GM13977 (cell line): ENCODE data around the gene OXTR.

Experiments used
- DNase-seq: peaks from one replicate; pipeline ENCODE4 v3.0.0; 2012; ENCODE audit warnings: low spot score
- in situ Hi-C: fragments of 300-500 bp; cut with MboI; formaldehyde crosslinking; loops from one replicate; pipeline ENCODE4 v1.12.0; 2022; ENCODE audit warnings: low sequenced_read_pairs, low pct_unique_long_range_greater_than_20kb, mixed read lengths, inconsistent platforms; ENCODE audit not compliant: unreplicated experiment
- TF ChIP-seq, protein P1 (sequence below): IDR thresholded peaks from 2 replicates; pipeline ENCODE4 v1.5.1; 2012; ENCODE audit warnings: mild to moderate bottlenecking, control low read depth; ENCODE audit not compliant: insufficient read depth; ENCODE audit errors: extremely low read depth, missing control alignments

Gene OXTR

GRCh38 chr3:8769088-8769822 is at the start of gene OXTR:
OXTR (minus strand) TSS chr3:8769613; CDS start chr3:8768187, 1,426 bp downstream.
- peak; percentile 92 for DNase-seq
- in situ Hi-C loops = no loop called here
- TF ChIP-seq, protein P1, sequence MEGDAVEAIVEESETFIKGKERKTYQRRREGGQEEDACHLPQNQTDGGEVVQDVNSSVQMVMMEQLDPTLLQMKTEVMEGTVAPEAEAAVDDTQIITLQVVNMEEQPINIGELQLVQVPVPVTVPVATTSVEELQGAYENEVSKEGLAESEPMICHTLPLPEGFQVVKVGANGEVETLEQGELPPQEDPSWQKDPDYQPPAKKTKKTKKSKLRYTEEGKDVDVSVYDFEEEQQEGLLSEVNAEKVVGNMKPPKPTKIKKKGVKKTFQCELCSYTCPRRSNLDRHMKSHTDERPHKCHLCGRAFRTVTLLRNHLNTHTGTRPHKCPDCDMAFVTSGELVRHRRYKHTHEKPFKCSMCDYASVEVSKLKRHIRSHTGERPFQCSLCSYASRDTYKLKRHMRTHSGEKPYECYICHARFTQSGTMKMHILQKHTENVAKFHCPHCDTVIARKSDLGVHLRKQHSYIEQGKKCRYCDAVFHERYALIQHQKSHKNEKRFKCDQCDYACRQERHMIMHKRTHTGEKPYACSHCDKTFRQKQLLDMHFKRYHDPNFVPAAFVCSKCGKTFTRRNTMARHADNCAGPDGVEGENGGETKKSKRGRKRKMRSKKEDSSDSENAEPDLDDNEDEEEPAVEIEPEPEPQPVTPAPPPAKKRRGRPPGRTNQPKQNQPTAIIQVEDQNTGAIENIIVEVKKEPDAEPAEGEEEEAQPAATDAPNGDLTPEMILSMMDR = peak; percentile 100

DNA sequence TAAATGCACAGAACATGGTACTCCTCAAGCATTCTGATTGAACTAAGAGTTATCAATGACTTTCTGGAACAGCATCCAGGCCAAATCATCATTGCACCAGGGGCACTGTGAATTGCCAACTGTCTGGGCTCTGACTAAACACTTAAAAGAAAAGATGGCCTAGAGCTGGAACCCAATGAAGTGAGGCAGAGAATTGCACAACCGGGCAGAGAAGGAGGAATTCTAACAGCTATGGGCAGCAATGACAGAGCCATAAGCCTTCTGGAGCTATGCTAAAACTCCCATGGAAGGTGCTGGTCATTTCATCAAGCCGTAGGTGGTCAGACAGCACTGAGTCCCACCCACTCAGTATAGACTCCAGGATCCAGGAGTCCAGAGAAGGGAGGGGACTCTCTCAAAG is 48.1 kb upstream of the OXTR start:
- no peak for DNase-seq
- in situ Hi-C loops = no loop called here
- TF ChIP-seq, protein P1 = no peak

- TF ChIP-seq, protein P1 = no peak
- in situ Hi-C loops = no loop called here
- no peak for DNase-seq
Observed at GRCh38 chr3:8816106-8816505, 46.7 kb upstream of the OXTR start.

DNA sequence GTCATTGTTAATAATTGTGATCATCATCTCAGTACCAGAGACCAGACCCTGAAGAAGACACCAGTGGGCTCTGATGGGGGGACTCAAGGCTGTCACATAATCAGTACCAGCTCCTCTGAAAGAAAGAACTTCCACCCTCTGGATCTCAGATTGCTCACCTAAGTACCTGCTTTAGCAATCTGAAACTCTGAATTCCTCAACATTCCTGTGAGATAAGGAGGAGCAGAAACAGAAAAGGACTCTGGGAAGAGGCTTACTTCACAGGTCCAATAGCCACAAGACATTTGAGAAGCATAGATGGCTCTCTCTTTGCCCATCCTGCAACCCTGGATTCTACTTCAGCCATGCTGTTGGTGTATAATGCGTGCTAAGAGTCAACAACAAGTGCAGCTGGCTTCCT is 44.0 kb upstream of the OXTR start:
- TF ChIP-seq, protein P1 = no peak

DNA sequence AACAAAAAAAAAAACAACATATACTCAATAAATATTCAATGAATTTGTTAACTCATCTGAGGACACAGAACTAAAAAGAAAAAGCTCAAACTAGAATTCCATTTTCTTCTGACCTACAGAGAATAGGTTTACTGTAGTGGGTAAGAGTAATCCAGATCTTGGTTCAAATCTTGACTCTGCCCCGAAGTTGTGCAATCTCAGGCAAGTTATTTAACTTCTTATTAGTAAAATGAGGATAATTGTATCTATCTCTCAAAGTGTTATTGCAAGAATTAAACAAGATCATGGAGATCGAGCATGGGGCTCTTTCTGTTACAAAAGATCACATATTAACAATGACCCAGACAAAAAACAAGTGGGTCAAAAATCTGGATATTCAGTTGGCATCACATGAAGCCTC is 41.1 kb upstream of the OXTR start:
- in situ Hi-C loops = no loop called here
- TF ChIP-seq, protein P1 = no peak
- DNase-seq = no peak

More for the DNA sequence above, 44.0 kb upstream of the OXTR start:
- in situ Hi-C loops = no loop called here
- DNase-seq = no peak

DNA sequence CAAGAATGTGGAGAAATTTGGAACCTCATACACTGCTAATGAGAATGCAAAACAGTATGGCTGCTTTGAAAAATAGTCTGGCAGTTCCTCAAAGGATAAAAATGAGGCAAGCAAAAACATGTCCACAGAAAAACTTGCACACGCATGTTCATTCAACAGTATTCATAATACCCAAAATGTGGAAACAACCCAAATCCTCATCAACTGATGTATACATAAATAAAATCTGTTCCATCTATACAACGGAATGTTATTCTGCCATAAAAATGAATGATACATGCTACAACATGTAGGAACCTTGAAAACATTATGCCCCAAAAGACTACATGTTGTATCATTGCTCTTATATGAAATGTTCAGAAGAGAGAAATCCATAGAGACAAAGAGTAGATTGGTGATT is 36.4 kb upstream of the OXTR start:
- in situ Hi-C loops = no loop called here
- DNase-seq = no peak
- TF ChIP-seq, protein P1 = no peak
